ENCODE data around the gene KLF4.

KLF4 gene

GRCh38 chr9:107488375-107489143 is 1.0 kb downstream of the KLF4 start:
- H3K4me3 ChIP-seq (ENCODE audit: low read depth in 1 of 5, low read length in 5 of 5), result peak overlapping the region; percentile 81 to 100 (median 89)
- peak overlapping the region; percentile 77 for H3K27ac ChIP-seq (ENCODE audit: low read depth, low read length)
- peaks cover 16 to 30% (median 28%) of the 10 kb centered on the region in 5 donors for H3K36me3 ChIP-seq (ENCODE audit: control insufficient read depth in 5 of 5, insufficient read depth in 5 of 5, low read length in 5 of 5)
- peaks cover 0 to 3% (median 0%) of the 10 kb centered on the region in 5 donors for H3K27me3 ChIP-seq (ENCODE audit: control insufficient read depth in 5 of 5, insufficient read depth in 4 of 5, low read length in 5 of 5)
- no peaks in the 10 kb centered on the region for H3K9me3 ChIP-seq (ENCODE audit: control insufficient read depth in 5 of 5, low read length in 5 of 5)
- H3K4me1 ChIP-seq (ENCODE audit: control insufficient read depth in 5 of 5, insufficient read depth in 5 of 5, low read length in 5 of 5), result peaks cover 4 to 60% (median 45%) of the 10 kb centered on the region in 5 donors
- H3K9ac ChIP-seq (ENCODE audit: low read length in 5 of 5), result peak overlapping the region; percentile 48 to 98 (median 96)

GRCh38 chr9:107487521-107488374 is 1.8 kb downstream of the KLF4 start:
- peak overlapping the region; percentile 77 for H3K27ac ChIP-seq (ENCODE audit: low read depth, low read length)
- H3K4me1 ChIP-seq (ENCODE audit: control insufficient read depth in 5 of 5, insufficient read depth in 5 of 5, low read length in 5 of 5), result peaks cover 4 to 60% (median 45%) of the 10 kb centered on the region in 5 donors
- peaks cover 16 to 30% (median 28%) of the 10 kb centered on the region in 5 donors for H3K36me3 ChIP-seq (ENCODE audit: control insufficient read depth in 5 of 5, insufficient read depth in 5 of 5, low read length in 5 of 5)
- peak overlapping the region; percentile 44 to 100 (median 89) for H3K4me3 ChIP-seq (ENCODE audit: low read depth in 1 of 5, low read length in 5 of 5)
- peak overlapping the region in 4 of 5 donors; percentile 92 to 98 (median 96) for H3K9ac ChIP-seq (ENCODE audit: low read length in 5 of 5)
- no peaks in the 10 kb centered on the region for H3K9me3 ChIP-seq (ENCODE audit: control insufficient read depth in 5 of 5, low read length in 5 of 5)
- H3K27me3 ChIP-seq (ENCODE audit: control insufficient read depth in 5 of 5, insufficient read depth in 4 of 5, low read length in 5 of 5), result peaks cover 0 to 3% (median 0%) of the 10 kb centered on the region in 5 donors

- H3K36me3 ChIP-seq (ENCODE audit: control insufficient read depth in 5 of 5, insufficient read depth in 5 of 5, low read length in 5 of 5), result peaks cover 16 to 30% (median 28%) of the 10 kb centered on the region in 5 donors
- H3K9ac ChIP-seq (ENCODE audit: low read length in 5 of 5), result peak overlapping the region in 4 of 5 donors; percentile 92 to 98 (median 96)
- peaks cover 4 to 60% (median 42%) of the 10 kb centered on the region in 5 donors for H3K4me1 ChIP-seq (ENCODE audit: control insufficient read depth in 5 of 5, insufficient read depth in 5 of 5, low read length in 5 of 5)
- peaks cover 0 to 3% (median 0%) of the 10 kb centered on the region in 5 donors for H3K27me3 ChIP-seq (ENCODE audit: control insufficient read depth in 5 of 5, insufficient read depth in 4 of 5, low read length in 5 of 5)
- H3K9me3 ChIP-seq (ENCODE audit: control insufficient read depth in 5 of 5, low read length in 5 of 5), result no peaks in the 10 kb centered on the region
- H3K4me3 ChIP-seq (ENCODE audit: low read depth in 1 of 5, low read length in 5 of 5), result peak overlapping the region; percentile 84 to 100 (median 90)
- peak overlapping the region; percentile 77 for H3K27ac ChIP-seq (ENCODE audit: low read depth, low read length)
These were observed 2.7 kb downstream of the KLF4 start for GRCh38 chr9:107486674-107487520.

GRCh38 chr9:107485458-107486043 is 4.0 kb downstream of the KLF4 start:
- H3K9ac ChIP-seq (ENCODE audit: low read length in 5 of 5), result peak overlapping the region in 4 of 5 donors; percentile 16 to 58 (median 44)
- peaks cover 16 to 30% (median 28%) of the 10 kb centered on the region in 5 donors for H3K36me3 ChIP-seq (ENCODE audit: control insufficient read depth in 5 of 5, insufficient read depth in 5 of 5, low read length in 5 of 5)

GRCh38 chr9:107484117-107484723 is 5.3 kb downstream of the KLF4 start:
- Histone ChIP-seq H3K27ac (ENCODE audit: low read depth, low read length) (no peak overlapping the region), H3K9ac (ENCODE audit: low read length in 5 of 5) (no peak overlapping the region), H3K9me3 (ENCODE audit: control insufficient read depth in 5 of 5, low read length in 5 of 5) (no peaks in the 10 kb centered on the region), H3K27me3 (ENCODE audit: control insufficient read depth in 5 of 5, insufficient read depth in 4 of 5, low read length in 5 of 5) (peaks cover 0 to 3% (median 0%) of the 10 kb centered on the region in 5 donors), H3K4me3 (ENCODE audit: low read depth in 1 of 5, low read length in 5 of 5) (peak overlapping the region in 3 of 5 donors; percentile 84 to 100 (median 89)), H3K4me1 (ENCODE audit: control insufficient read depth in 5 of 5, insufficient read depth in 5 of 5, low read length in 5 of 5) (peaks cover 4 to 47% (median 32%) of the 10 kb centered on the region in 5 donors), H3K36me3 (ENCODE audit: control insufficient read depth in 5 of 5, insufficient read depth in 5 of 5, low read length in 5 of 5) (peaks cover 16 to 30% (median 28%) of the 10 kb centered on the region in 5 donors)

More at GRCh38 chr9:107485458-107486043, 4.0 kb downstream of the KLF4 start:
- Histone ChIP-seq H3K27ac (ENCODE audit: low read depth, low read length) (peak overlapping the region; percentile 4), H3K4me3 (ENCODE audit: low read depth in 1 of 5, low read length in 5 of 5) (peak overlapping the region; percentile 84 to 100 (median 90)), H3K9me3 (ENCODE audit: control insufficient read depth in 5 of 5, low read length in 5 of 5) (no peaks in the 10 kb centered on the region), H3K4me1 (ENCODE audit: control insufficient read depth in 5 of 5, insufficient read depth in 5 of 5, low read length in 5 of 5) (peaks cover 4 to 53% (median 31%) of the 10 kb centered on the region in 5 donors), H3K27me3 (ENCODE audit: control insufficient read depth in 5 of 5, insufficient read depth in 4 of 5, low read length in 5 of 5) (peaks cover 0 to 3% (median 0%) of the 10 kb centered on the region in 5 donors)

- no peaks in the 10 kb centered on the region for H3K27me3 ChIP-seq (ENCODE audit: control insufficient read depth in 5 of 5, insufficient read depth in 4 of 5, low read length in 5 of 5)
- peak overlapping the region in 1 of 5 donors; percentile 11 for H3K4me3 ChIP-seq (ENCODE audit: low read depth in 1 of 5, low read length in 5 of 5)
- H3K9ac ChIP-seq (ENCODE audit: low read length in 5 of 5), result no peak overlapping the region
- H3K9me3 ChIP-seq (ENCODE audit: control insufficient read depth in 5 of 5, low read length in 5 of 5), result no peaks in the 10 kb centered on the region
- H3K4me1 ChIP-seq (ENCODE audit: control insufficient read depth in 5 of 5, insufficient read depth in 5 of 5, low read length in 5 of 5), result peaks cover 4 to 44% (median 32%) of the 10 kb centered on the region in 5 donors
- no peak overlapping the region for H3K27ac ChIP-seq (ENCODE audit: low read depth, low read length)
- peaks cover 16 to 30% (median 28%) of the 10 kb centered on the region in 5 donors for H3K36me3 ChIP-seq (ENCODE audit: control insufficient read depth in 5 of 5, insufficient read depth in 5 of 5, low read length in 5 of 5)
These were observed 5.9 kb downstream of the KLF4 start for GRCh38 chr9:107483666-107484065.

- H3K36me3 ChIP-seq (ENCODE audit: control insufficient read depth in 5 of 5, insufficient read depth in 5 of 5, low read length in 5 of 5), result peaks cover 11 to 13% (median 12%) of the 10 kb centered on the region in 5 donors
- H3K4me3 ChIP-seq (ENCODE audit: low read depth in 1 of 5, low read length in 5 of 5), result peak overlapping the region in 1 of 5 donors; percentile 50
- H3K27me3 ChIP-seq (ENCODE audit: control insufficient read depth in 5 of 5, insufficient read depth in 4 of 5, low read length in 5 of 5), result no peaks in the 10 kb centered on the region
- H3K9ac ChIP-seq (ENCODE audit: low read length in 5 of 5), result no peak overlapping the region
- no peak overlapping the region for H3K27ac ChIP-seq (ENCODE audit: low read depth, low read length)
- peaks cover 4 to 21% (median 18%) of the 10 kb centered on the region in 5 donors for H3K4me1 ChIP-seq (ENCODE audit: control insufficient read depth in 5 of 5, insufficient read depth in 5 of 5, low read length in 5 of 5)
- no peaks in the 10 kb centered on the region for H3K9me3 ChIP-seq (ENCODE audit: control insufficient read depth in 5 of 5, low read length in 5 of 5)
These were observed 8.5 kb downstream of the KLF4 start for GRCh38 chr9:107481035-107481434.

GRCh38 chr9:107480386-107480789 is 9.2 kb downstream of the KLF4 start:
- Histone ChIP-seq H3K36me3 (ENCODE audit: control insufficient read depth in 5 of 5, insufficient read depth in 5 of 5, low read length in 5 of 5) (peaks cover 4 to 8% (median 6%) of the 10 kb centered on the region in 5 donors), H3K27ac (ENCODE audit: low read depth, low read length) (no peak overlapping the region), H3K4me3 (ENCODE audit: low read depth in 1 of 5, low read length in 5 of 5) (peak overlapping the region in 3 of 5 donors; percentile 11 to 57 (median 50)), H3K9me3 (ENCODE audit: control insufficient read depth in 5 of 5, low read length in 5 of 5) (no peaks in the 10 kb centered on the region), H3K4me1 (ENCODE audit: control insufficient read depth in 5 of 5, insufficient read depth in 5 of 5, low read length in 5 of 5) (peaks cover 2 to 15% (median 12%) of the 10 kb centered on the region in 5 donors), H3K27me3 (ENCODE audit: control insufficient read depth in 5 of 5, insufficient read depth in 4 of 5, low read length in 5 of 5) (no peaks in the 10 kb centered on the region), H3K9ac (ENCODE audit: low read length in 5 of 5) (no peak overlapping the region)

Data from subcutaneous abdominal adipose tissue (tissue), 5 donors.